ENCODE results near the gene USP49.

The USP49 gene

GRCh38 chr6:41850861-41851260 lies 44.3 kb downstream of the USP49 start:
- TF ChIP-seq, protein P1, sequence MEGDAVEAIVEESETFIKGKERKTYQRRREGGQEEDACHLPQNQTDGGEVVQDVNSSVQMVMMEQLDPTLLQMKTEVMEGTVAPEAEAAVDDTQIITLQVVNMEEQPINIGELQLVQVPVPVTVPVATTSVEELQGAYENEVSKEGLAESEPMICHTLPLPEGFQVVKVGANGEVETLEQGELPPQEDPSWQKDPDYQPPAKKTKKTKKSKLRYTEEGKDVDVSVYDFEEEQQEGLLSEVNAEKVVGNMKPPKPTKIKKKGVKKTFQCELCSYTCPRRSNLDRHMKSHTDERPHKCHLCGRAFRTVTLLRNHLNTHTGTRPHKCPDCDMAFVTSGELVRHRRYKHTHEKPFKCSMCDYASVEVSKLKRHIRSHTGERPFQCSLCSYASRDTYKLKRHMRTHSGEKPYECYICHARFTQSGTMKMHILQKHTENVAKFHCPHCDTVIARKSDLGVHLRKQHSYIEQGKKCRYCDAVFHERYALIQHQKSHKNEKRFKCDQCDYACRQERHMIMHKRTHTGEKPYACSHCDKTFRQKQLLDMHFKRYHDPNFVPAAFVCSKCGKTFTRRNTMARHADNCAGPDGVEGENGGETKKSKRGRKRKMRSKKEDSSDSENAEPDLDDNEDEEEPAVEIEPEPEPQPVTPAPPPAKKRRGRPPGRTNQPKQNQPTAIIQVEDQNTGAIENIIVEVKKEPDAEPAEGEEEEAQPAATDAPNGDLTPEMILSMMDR (IDR thresholded peaks at IDR 0.05) = no peak

GRCh38 chr6:41846666-41847237 lies 48.4 kb downstream of the USP49 start:
- TF ChIP-seq, protein P1 (IDR thresholded peaks at IDR 0.05) = peak; percentile 74

DNA sequence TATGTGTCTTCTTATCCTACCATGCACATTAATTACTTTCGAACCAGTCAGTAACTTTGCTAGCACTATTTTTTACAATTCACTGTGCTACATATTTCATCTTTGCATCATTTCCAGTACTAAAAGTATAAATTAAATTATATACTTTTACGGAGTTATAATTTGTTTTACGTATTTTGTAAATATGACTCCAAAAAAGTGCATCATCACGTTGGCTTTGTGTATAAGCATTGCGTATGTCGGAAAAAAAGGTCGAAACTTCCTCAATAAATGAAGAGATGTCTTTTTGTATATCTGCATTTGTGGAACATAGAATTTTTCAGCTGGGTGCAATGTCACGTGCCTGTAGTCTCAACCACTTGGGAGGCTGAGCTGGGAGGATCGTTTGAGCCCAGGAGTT lies 52.0 kb downstream of the USP49 start:
- TF ChIP-seq, protein P1 (IDR thresholded peaks at IDR 0.05) = no peak

DNA sequence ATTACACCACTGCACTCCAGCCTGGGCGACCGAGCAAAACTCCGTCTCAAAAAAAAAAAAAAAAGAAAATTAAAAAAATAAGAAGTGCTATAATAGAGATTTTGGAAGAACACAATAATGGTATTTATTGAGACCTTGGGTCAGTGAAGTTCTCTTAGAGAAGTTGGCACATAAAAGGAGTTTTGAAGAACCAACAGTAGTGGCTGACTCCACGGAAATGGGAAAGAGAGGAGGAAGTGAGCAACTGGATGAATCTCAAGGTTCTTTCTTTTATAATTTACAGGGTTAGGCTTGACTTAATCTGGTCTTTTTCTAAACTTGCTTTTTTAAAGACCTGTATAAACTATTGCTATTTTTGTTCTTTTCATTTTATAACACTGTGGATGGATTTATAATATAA lies 54.8 kb downstream of the USP49 start:
- TF ChIP-seq, protein P1 (IDR thresholded peaks at IDR 0.05) = no peak

- TF ChIP-seq, protein P1 (IDR thresholded peaks at IDR 0.05) = no peak
Observed at GRCh38 chr6:41836660-41837052, 58.5 kb downstream of the USP49 start.

- TF ChIP-seq, protein P1 (IDR thresholded peaks at IDR 0.05) = no peak
Observed at GRCh38 chr6:41836022-41836659, 59.0 kb downstream of the USP49 start.

DNA sequence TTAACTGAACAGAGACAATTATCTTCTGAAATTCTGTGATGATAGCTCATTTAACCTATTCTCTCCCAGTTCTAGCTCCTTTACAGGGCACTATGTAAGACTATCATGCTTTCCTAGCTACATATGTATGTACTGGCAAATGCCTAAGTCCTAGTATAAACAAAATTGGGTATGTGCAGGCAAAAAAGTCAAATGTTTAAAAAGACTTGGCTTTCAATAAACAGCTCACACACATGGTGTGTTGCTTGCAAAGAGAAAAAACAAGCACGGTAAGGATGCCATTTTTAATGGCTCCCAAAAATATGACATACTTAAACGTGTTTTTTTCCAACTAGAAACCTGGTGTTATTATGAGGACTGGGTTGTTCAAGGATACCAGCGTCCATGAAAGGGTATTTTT lies 62.9 kb downstream of the USP49 start:
- TF ChIP-seq, protein P1 (IDR thresholded peaks at IDR 0.05) = no peak
